Lung (tissue), 12 donors: Measurements from ENCODE around the gene AMIGO2. TPM values are rescaled to one million over a fixed set of nuclear protein-coding genes. Genes with fewer than 3 reads are reported as not detected.

Experiments used
- ATAC-seq: fragments of 200-7000 bp; cut with Tn5 transposase; one replicate; pipeline ENCODE4 v1.9.1; 2020; ENCODE audit warnings: moderate number of reproducible peaks; ENCODE audit not compliant: insufficient read depth, low FRiP score
- DNase-seq, 3 donors: peaks; one replicate each; pipeline ENCODE4 v3.0.0-alpha.2; 2013 to 2017
- H3K27ac ChIP-seq, 2 donors: one replicate each; pipeline ENCODE4 v1.5.1; 2013; ENCODE audit warnings: mild to moderate bottlenecking in 2 of 2, moderate library complexity in 2 of 2, control low read depth in 1 of 2, inconsistent platforms in 1 of 2, low read depth in 1 of 2, low read length in 1 of 2
- H3K27me3 ChIP-seq, 3 donors: one replicate each; pipeline ENCODE4 v1.5.1; 2013; ENCODE audit warnings: low read length in 2 of 3; ENCODE audit not compliant: control insufficient read depth in 3 of 3, insufficient read depth in 3 of 3
- H3K36me3 ChIP-seq, 4 donors: one replicate each; pipeline ENCODE4 v1.5.1; 2013; ENCODE audit warnings: low read length in 4 of 4, mild to moderate bottlenecking in 1 of 4, moderate library complexity in 1 of 4; ENCODE audit not compliant: control insufficient read depth in 4 of 4, insufficient read depth in 4 of 4
- H3K4me1 ChIP-seq, 5 donors: one replicate each; pipeline ENCODE4 v1.5.1; 2013; ENCODE audit warnings: low read length in 5 of 5, mild to moderate bottlenecking in 2 of 5, moderate library complexity in 1 of 5; ENCODE audit not compliant: control insufficient read depth in 5 of 5, insufficient read depth in 5 of 5
- H3K4me3 ChIP-seq: one replicate; pipeline ENCODE4 v1.5.1; 2013; ENCODE audit warnings: mild to moderate bottlenecking, control low read depth, moderate library complexity
- H3K9ac ChIP-seq, 2 donors: one replicate each; pipeline ENCODE4 v1.5.1; 2013; ENCODE audit warnings: low read length in 2 of 2, control low read depth in 1 of 2; ENCODE audit not compliant: insufficient read depth in 1 of 2
- H3K9me3 ChIP-seq, 4 donors: one replicate each; pipeline ENCODE4 v1.5.1; 2013; ENCODE audit warnings: low read length in 3 of 4, mild to moderate bottlenecking in 1 of 4, moderate library complexity in 1 of 4; ENCODE audit not compliant: control insufficient read depth in 4 of 4, insufficient read depth in 3 of 4
- WGBS, 2 donors: extraction: QIAGEN DNeasy Blood & Tissue Kit; methylation state at CpG; one replicate each; pipeline ENCODE4 v1.1.7; 2013; 5-methylcytosine and 5-hydroxymethylcytosine counted together
- polyA plus RNA-seq, 2 donors: library from polyadenylated mRNA; stranded (reverse); fragments of 200-250 nt; gene quantifications; one replicate each; pipeline ENCODE4 v1.2.1, GENCODE V29; 2013
- total RNA-seq, 2 donors: library from RNA; depleted of rRNA in 1 of 2; stranded (reverse); fragments of >200 nt in 1 of 2; gene quantifications; one replicate each; pipeline ENCODE4 v1.2.1, GENCODE V29; 2014 to 2021
- TF ChIP-seq, protein P1 (sequence below): IDR thresholded peaks from 2 replicates; pipeline ENCODE4 v1.5.1; 2012; ENCODE audit warnings: mild to moderate bottlenecking; ENCODE audit errors: control extremely low read depth, extremely low read depth
- donor health status: control.
- donor health status: control.
- donor health status: Bipolar disorder and iron deficiency.
- donor health status: healthy.
- donor health status: DM: yes; HTN: yes; CAD: no.

Gene AMIGO2
- total and polyA plus RNA-seq, 4 donors = 5.7 to 17.7 (median 7.8) TPM

DNA sequence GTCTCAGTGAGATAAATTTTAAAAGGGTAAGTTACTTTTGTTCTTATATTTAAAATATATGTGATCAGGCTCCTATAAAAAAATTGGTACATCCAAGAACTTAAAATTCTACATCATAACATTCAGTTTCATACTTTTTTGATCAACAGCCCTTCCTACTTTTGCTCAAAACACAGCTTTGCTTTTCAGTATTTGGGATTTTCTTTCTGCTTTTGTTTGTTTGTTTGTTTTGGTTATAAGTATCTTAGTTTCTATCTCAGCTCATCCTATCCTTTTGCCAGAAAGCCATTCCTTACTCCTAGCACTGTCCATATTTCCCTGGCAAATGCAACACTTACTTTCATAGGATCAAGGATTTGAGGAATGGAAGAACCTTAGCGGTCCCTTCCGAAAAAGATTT is 5.0 kb downstream of the AMIGO2 start:
- no peak overlapping the region for H3K4me3 ChIP-seq
- H3K27me3 ChIP-seq = peaks cover 0 to 29% (median 12%) of the 10 kb centered on the region in 3 donors
- no peak for ATAC-seq
- DNase-seq = no peak
- H3K9me3 ChIP-seq = no peaks in the 10 kb centered on the region
- WGBS, 2 donors = 95 to 98% methylated on average over 2 of the region's 2 CpGs
- peaks cover 0 to 15% (median 0%) of the 10 kb centered on the region in 5 donors for H3K4me1 ChIP-seq
- H3K9ac ChIP-seq = no peak overlapping the region
- no peak overlapping the region for H3K27ac ChIP-seq
- H3K36me3 ChIP-seq = no peaks in the 10 kb centered on the region
- TF ChIP-seq, protein P1, sequence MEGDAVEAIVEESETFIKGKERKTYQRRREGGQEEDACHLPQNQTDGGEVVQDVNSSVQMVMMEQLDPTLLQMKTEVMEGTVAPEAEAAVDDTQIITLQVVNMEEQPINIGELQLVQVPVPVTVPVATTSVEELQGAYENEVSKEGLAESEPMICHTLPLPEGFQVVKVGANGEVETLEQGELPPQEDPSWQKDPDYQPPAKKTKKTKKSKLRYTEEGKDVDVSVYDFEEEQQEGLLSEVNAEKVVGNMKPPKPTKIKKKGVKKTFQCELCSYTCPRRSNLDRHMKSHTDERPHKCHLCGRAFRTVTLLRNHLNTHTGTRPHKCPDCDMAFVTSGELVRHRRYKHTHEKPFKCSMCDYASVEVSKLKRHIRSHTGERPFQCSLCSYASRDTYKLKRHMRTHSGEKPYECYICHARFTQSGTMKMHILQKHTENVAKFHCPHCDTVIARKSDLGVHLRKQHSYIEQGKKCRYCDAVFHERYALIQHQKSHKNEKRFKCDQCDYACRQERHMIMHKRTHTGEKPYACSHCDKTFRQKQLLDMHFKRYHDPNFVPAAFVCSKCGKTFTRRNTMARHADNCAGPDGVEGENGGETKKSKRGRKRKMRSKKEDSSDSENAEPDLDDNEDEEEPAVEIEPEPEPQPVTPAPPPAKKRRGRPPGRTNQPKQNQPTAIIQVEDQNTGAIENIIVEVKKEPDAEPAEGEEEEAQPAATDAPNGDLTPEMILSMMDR = no peak

DNA sequence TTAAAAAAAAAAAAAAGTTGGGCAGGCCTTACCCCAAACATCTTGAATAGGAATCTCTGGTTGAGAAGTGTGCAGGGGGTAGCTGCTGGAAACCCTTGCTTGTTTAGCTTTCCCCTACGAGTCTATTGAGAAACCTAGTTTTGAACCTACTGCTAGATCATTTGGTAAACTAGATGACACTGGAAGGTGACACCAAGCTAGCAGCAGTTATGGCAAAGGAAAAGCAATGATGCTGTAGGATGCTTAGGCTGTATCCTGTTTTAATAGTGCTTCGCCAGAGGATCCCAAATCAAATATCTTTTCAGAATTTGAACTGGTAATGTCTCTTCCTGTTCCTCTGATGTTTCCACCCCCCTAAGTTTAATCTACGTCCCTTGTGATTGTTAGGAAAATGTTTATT is 5.8 kb downstream of the AMIGO2 start:
- Histone ChIP-seq H3K9ac (no peak overlapping the region), H3K4me1 (peaks cover 0 to 11% (median 0%) of the 10 kb centered on the region in 5 donors), H3K36me3 (no peaks in the 10 kb centered on the region), H3K27me3 (peaks cover 0 to 27% (median 12%) of the 10 kb centered on the region in 3 donors), H3K9me3 (no peaks in the 10 kb centered on the region), H3K4me3 (no peak overlapping the region), H3K27ac (no peak overlapping the region)
- TF ChIP-seq, protein P1 = no peak
- DNase-seq (no peak), ATAC-seq (no peak)
- WGBS, 2 donors = 80 to 83% methylated on average over 3 of the region's 3 CpGs

DNA sequence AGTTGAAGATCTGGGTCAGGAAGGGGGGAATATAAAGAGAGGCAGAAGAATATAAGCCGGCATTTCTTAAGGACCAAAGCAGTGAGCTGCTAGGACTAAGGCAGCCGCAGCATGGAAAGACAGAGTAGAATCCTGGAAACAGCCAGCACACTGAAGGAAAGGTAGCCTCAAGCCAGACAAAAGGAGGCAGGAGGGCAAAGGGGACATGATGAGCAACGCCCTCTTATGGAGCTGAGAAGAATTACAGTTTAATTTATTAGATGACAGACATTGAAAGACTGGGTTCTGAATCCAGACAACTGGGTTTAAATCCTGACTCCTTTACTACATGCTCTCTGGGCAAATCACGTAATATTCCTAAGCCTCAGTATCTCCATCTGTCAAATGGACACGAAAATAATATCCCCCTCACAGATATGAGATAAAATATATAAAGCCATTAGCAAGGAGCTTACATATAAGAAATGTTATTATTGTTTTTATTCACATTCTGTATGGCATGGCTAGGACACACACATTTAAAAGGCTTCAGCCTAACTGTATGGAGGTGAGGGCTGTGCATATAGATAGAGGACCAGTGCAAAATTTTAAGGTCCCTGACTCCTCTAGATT is 8.4 kb downstream of the AMIGO2 start:
- Histone ChIP-seq H3K9ac (no peak overlapping the region), H3K9me3 (no peaks in the 10 kb centered on the region), H3K27ac (no peak overlapping the region), H3K27me3 (peaks cover 0 to 5% (median 0%) of the 10 kb centered on the region in 3 donors), H3K4me1 (peaks cover 0 to 7% (median 0%) of the 10 kb centered on the region in 5 donors), H3K36me3 (no peaks in the 10 kb centered on the region), H3K4me3 (no peak overlapping the region)
- ATAC-seq (no peak), DNase-seq (no peak)
- 56 to 59% methylated on average over 5 of the region's 5 CpGs for WGBS, 2 donors
- TF ChIP-seq, protein P1 = no peak

DNA sequence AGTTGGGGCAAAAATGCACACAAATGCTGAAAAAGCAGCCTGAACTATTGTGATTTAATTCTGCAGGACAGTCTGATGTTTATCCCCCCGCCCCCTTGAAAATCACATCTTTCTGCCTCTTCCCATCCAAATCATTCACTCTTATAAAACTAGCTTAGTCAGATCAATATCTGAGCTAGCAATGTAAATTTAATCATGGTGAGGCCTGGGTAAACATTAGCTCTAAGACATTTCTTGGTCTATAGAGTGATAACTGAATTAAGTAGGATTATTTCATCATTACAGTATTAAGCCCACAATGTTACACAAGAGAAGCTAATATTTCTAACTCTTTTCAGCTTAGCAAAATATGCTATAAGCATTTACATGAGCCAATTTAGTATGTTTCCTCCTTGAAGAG is 9.4 kb downstream of the AMIGO2 start:
- Histone ChIP-seq H3K27me3 (no peaks in the 10 kb centered on the region), H3K27ac (no peak overlapping the region), H3K9me3 (no peaks in the 10 kb centered on the region), H3K4me3 (no peak overlapping the region), H3K9ac (no peak overlapping the region), H3K4me1 (peaks cover 0 to 7% (median 0%) of the 10 kb centered on the region in 5 donors), H3K36me3 (no peaks in the 10 kb centered on the region)
- no peak for DNase-seq
- ATAC-seq = no peak
- 89 to 92% methylated on average over 1 of the region's 1 CpG for WGBS, 2 donors
- TF ChIP-seq, protein P1 = no peak
